ENCODE data around the gene TMEM120A. TPM values are rescaled to one million over a fixed set of nuclear protein-coding genes. Genes with fewer than 3 reads are reported as not detected.
A peak's percentile ranks its signal among the peaks of the same experiment; 100 is the strongest.

TMEM120A gene
- polyA plus RNA-seq, 3 donors: 65.5 to 79.9 (median 76.1) TPM

DNA sequence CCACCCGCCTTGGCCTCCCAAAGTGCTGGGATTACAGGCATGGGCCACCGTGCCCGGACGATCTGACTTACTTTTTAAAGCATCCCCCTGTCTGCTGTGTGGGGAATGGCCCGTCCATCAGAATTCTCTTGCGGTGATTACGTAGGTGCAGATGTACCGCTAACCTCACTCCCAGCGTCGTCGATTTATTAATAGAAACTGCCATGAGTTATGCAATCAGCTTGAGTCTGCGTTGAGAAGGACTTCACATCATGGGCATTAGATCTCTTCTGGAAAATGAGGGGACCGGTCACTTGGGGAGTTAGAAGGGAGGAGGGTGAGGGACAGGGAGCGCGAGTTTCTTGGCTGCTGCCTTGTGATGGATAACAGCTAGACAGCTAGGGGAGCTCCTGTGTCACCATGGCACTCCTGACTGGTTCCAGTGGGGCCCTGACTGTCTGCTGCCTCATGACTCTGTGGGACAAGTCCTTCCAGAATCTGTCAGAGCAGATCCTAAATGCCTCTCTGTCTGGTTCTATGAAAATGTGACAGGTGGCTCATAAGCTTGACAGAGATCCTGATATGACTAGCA, 44.2 kb downstream of the TMEM120A start:
- peaks cover 8 to 18% of the 10 kb centered on the region in 2 donors for H3K36me3 ChIP-seq (replicated peaks in 1 of 2; ENCODE audit: control insufficient read depth in 1 of 2, insufficient read depth in 2 of 2, low read length in 2 of 2)
- H3K9me3 Mint-ChIP-seq: no peaks in the 10 kb centered on the region
- 45% methylated on average over 10 of the region's 15 CpGs for WGBS (ENCODE audit: insufficient coverage)
- H3K4me3 Mint-ChIP-seq: peak overlapping the region; percentile 18 to 61
- no peaks in the 10 kb centered on the region for H3K9me3 ChIP-seq (replicated peaks in 1 of 2; ENCODE audit: control insufficient read depth in 1 of 2, insufficient read depth in 1 of 2, low read length in 2 of 2)
- TF ChIP-seq CTCF (IDR thresholded peaks at IDR 0.05): no peak
- peaks cover 0 to 8% (median 6%) of the 10 kb centered on the region in 3 donors for H3K27me3 Mint-ChIP-seq (ENCODE audit: low read depth in 3 of 3)
- DNase-seq: peak; percentile 54 to 69 (median 60)
- peaks cover 44% of the 10 kb centered on the region for H3K79me2 ChIP-seq (ENCODE audit: insufficient read depth, low read length)
- H3K4me2 ChIP-seq (replicated peaks; ENCODE audit: extremely low read depth, low read length, poor library complexity, severe bottlenecking): no peak overlapping the region
- intact Hi-C loops (cut with micrococcal nuclease): loop anchor here (2.0 to 5.0 kb wide), 3 partner anchors 33 to 278 kb away; partner anchors contain the start of genes POR (in 1 of the 2) and TMEM120A (in 1 of the 2)
- H3K27ac Mint-ChIP-seq: peak overlapping the region; percentile 77 to 95 (median 87)
- peaks cover under 1% of the 10 kb centered on the region for H4K20me1 ChIP-seq (ENCODE audit: insufficient read depth, low read length)
- H3K9ac ChIP-seq (ENCODE audit: insufficient read depth, low read length, poor library complexity, severe bottlenecking): no peak overlapping the region
- H3K4me3 ChIP-seq (replicated peaks in 1 of 3; ENCODE audit: low read depth in 2 of 3, low read length in 3 of 3): no peak overlapping the region
- H3K4me1 ChIP-seq (ENCODE audit: control insufficient read depth in 1 of 2, insufficient read depth in 2 of 2, low read length in 2 of 2): peaks cover 59 to 64% of the 10 kb centered on the region in 2 donors
- no peaks in the 10 kb centered on the region for H3K27me3 ChIP-seq (ENCODE audit: control insufficient read depth in 2 of 2, insufficient read depth in 2 of 2, low read length in 2 of 2)
- peaks cover 21 to 40% of the 10 kb centered on the region in 2 donors for H3K36me3 Mint-ChIP-seq
- H2AFZ ChIP-seq (ENCODE audit: insufficient read depth, low read depth, low read length, poor library complexity, severe bottlenecking): no peak overlapping the region
- H3K27ac ChIP-seq (ENCODE audit: low read depth in 1 of 2, low read length in 2 of 2): peak overlapping the region; percentile 47 to 66
- peaks cover 67% of the 10 kb centered on the region for H3K4me1 Mint-ChIP-seq

DNA sequence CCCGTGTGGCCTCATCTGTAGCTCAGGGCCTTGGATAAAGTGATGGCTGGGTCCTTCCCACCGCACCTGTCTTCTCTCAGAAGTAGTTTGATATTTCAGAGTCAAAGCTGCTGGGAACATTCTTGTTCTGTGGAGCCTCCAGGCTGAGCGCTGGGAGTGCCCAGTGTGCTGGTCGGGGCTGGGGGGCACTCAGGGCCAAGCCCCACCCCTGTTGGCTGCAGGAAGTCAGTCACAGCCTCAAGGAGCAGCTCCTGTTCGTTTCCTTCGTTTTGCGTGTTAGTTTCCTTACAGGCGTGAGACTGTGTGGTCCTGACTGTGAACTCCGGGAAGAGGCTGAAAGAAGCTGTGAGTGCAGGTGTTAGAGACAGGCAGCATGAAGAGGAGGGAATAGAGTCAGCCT, 46.2 kb downstream of the TMEM120A start:
- peaks cover 50% of the 10 kb centered on the region for H3K79me2 ChIP-seq (ENCODE audit: insufficient read depth, low read length)
- H2AFZ ChIP-seq (ENCODE audit: insufficient read depth, low read depth, low read length, poor library complexity, severe bottlenecking): no peak overlapping the region
- intact Hi-C loops (cut with micrococcal nuclease): no loop called here
- Mint-ChIP-seq H3K4me3 (no peak overlapping the region), H3K27me3 (ENCODE audit: low read depth in 3 of 3) (peaks cover 0 to 8% (median 8%) of the 10 kb centered on the region in 3 donors), H3K27ac (peak overlapping the region in 1 of 7 donors; percentile 76), H3K9me3 (no peaks in the 10 kb centered on the region), H3K36me3 (peaks cover 23 to 44% of the 10 kb centered on the region in 2 donors), H3K4me1 (peaks cover 69% of the 10 kb centered on the region)
- WGBS (ENCODE audit: insufficient coverage): 95% methylated on average over 9 of the region's 9 CpGs
- DNase-seq: no peak
- no peaks in the 10 kb centered on the region for H3K27me3 ChIP-seq (ENCODE audit: control insufficient read depth in 2 of 2, insufficient read depth in 2 of 2, low read length in 2 of 2)
- no peak overlapping the region for H3K27ac ChIP-seq (ENCODE audit: low read depth in 1 of 2, low read length in 2 of 2)
- peaks cover 5 to 13% of the 10 kb centered on the region in 2 donors for H3K36me3 ChIP-seq (replicated peaks in 1 of 2; ENCODE audit: control insufficient read depth in 1 of 2, insufficient read depth in 2 of 2, low read length in 2 of 2)
- H4K20me1 ChIP-seq (ENCODE audit: insufficient read depth, low read length): peaks cover 5% of the 10 kb centered on the region
- no peaks in the 10 kb centered on the region for H3K9me3 ChIP-seq (replicated peaks in 1 of 2; ENCODE audit: control insufficient read depth in 1 of 2, insufficient read depth in 1 of 2, low read length in 2 of 2)
- no peak overlapping the region for H3K9ac ChIP-seq (ENCODE audit: insufficient read depth, low read length, poor library complexity, severe bottlenecking)
- no peak overlapping the region for H3K4me3 ChIP-seq (replicated peaks in 1 of 3; ENCODE audit: low read depth in 2 of 3, low read length in 3 of 3)
- TF ChIP-seq CTCF (IDR thresholded peaks at IDR 0.05): no peak
- peaks cover 49 to 59% of the 10 kb centered on the region in 2 donors for H3K4me1 ChIP-seq (ENCODE audit: control insufficient read depth in 1 of 2, insufficient read depth in 2 of 2, low read length in 2 of 2)
- no peak overlapping the region for H3K4me2 ChIP-seq (replicated peaks; ENCODE audit: extremely low read depth, low read length, poor library complexity, severe bottlenecking)

All from CD14-positive monocyte (primary cell).